ENCODE results near the gene KLHDC8A.

DNA sequence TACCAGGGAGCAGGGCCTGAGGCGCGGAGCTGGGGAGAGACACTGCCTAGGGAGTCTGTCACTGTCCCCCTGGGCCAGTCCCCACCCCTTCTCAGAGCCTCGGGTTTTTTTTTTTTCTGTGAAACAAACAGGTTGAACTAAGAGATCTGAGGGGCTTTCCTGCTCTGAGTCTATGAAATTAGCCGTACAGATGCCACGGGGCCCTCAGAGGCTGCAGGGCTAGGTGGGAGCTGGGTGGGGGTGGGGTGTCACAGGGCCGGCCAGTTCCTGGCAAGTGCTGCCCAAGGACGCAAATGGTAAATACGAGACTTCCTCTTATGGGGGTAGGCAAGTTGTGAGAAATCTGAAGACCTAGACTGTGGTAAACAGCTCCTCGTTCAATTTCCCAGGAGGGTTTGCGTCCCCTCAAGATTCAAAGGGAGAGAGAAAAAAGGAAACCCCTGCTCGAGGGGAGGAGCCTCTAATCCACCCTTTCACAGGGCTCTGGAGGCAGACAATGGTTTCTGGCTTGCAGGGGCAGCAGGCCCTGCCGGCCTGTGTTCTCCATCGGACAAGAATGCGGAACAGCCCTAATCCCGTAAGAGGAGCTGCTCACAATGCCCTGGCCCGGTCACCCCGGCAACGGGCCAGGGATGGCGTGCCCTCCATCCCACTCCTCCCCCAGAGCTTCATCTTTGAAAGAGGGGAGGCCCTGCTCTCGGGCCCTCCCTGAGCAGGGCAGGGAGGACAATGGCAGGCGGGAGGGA is 43.0 kb downstream of the KLHDC8A start:
- TF ChIP-seq CHCHD3 (CRISPR knock-in tag; IDR thresholded peaks at IDR 0.05) (no peak), CTCF (IDR thresholded peaks at IDR 0.05 in 2 of 3, conservative IDR thresholded peaks at IDR 0.05 in 1 of 3; ENCODE audit: insufficient read depth in 2 of 3, low read depth in 1 of 3, low read length in 3 of 3) (no peak), RCOR1 (IDR thresholded peaks at IDR 0.05; ENCODE audit: borderline replicate concordance in 1 of 2, low read depth in 2 of 2, low read length in 2 of 2) (no peak), HDAC6 (IDR thresholded peaks at IDR 0.05; ENCODE audit: low read depth, low read length) (no peak), IRF2 (CRISPR knock-in tag; IDR thresholded peaks at IDR 0.05) (no peak), BCLAF1 (IDR thresholded peaks at IDR 0.05; ENCODE audit: borderline replicate concordance in 1 of 2, control insufficient read depth in 1 of 2, low read depth in 2 of 2, low read length in 1 of 2) (no peak), PTRF (tag; IDR thresholded peaks at IDR 0.05) (no peak), TAF1 (IDR thresholded peaks at IDR 0.05; ENCODE audit: control insufficient read depth, extremely low read depth, insufficient read depth, low read length, severe bottlenecking) (no peak), RAD21 (CRISPR knock-in tag; conservative IDR thresholded peaks at IDR 0.05 in 1 of 2, IDR thresholded peaks at IDR 0.05 in 1 of 2) (no peak)
- TF ChIP-seq, protein P1, sequence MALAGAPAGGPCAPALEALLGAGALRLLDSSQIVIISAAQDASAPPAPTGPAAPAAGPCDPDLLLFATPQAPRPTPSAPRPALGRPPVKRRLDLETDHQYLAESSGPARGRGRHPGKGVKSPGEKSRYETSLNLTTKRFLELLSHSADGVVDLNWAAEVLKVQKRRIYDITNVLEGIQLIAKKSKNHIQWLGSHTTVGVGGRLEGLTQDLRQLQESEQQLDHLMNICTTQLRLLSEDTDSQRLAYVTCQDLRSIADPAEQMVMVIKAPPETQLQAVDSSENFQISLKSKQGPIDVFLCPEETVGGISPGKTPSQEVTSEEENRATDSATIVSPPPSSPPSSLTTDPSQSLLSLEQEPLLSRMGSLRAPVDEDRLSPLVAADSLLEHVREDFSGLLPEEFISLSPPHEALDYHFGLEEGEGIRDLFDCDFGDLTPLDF (CRISPR knock-in tag; IDR thresholded peaks at IDR 0.05), result no peak
